K562 treated with DMSO at 1 percent for 12 hours (cell line): Measurements from ENCODE around the gene OR4C13. TPM values are rescaled to one million over a fixed set of nuclear protein-coding genes. Genes with fewer than 3 reads are reported as not detected.

Experiments
- total RNA-seq: library from RNA; unstranded; fragments of 300-600 nt; gene quantifications from 2 replicates; pipeline ENCODE4 v1.2.3, GENCODE V29; 2022; ENCODE audit not compliant: insufficient read depth

OR4C13 gene
- total RNA-seq: not detected in 2 replicates

DNA sequence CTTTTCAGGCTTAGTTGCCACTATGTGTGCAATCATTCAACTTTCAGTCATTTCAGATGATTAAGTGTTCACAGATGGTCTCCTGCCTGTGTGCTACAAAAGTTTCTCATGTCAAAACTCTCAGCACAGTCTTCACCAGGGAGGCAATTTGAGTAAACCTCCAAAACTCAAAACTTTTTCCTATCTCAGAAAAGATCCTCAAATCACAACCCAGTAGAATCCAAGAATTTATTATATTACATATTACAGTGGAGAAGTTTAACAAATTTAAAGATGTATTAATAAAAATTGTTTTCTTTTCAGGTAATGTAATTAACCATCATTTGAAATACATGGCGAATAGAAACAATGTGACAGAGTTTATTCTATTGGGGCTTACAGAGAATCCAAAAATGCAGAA is at the start of gene OR4C13:
Gene OR4C13, plus strand, starts transcription at position 301 of the 400 bp plus-strand sequence. Its CDS starts 32 bp downstream, at position 333.

DNA sequence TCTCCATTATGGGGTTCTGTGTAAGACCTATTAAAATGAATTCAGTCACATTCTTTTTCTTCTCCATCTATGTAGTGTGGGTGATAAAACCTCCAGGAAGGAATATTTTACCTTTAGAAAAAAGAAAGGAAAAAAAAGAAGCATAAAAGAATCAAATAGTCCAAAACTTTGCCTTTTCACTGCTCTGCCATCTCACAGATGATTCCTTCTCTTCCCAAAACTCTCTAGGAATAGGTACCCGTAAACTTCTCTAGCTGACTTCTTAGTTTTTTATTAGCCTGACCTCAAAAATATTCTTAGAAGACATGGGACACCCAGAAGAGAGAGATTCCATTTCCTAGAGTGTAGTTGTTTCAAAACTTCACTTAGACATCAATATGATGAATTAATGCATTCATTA is 30.2 kb downstream of the OR4C13 start, which contains the start of gene OR4C12:
Gene OR4C12, minus strand, starts transcription at position 101 of the 400 bp plus-strand sequence. Its CDS starts 34 bp downstream, at position 67.

Other genes starting within 250 kb of the OR4C13 start
- not detected in 2 replicates for gene OR4C12, start 30.1 kb downstream of the OR4C13 start, total RNA-seq
- not detected in 2 replicates for gene OR4C45, start 80.5 kb downstream of the OR4C13 start, total RNA-seq